H1 (cell line): ENCODE results near the gene ZNF799. TPM values are rescaled to one million over a fixed set of nuclear protein-coding genes. Genes with fewer than 3 reads are reported as not detected.
"Not testable (repeated sequence)": the region's sequence is repeated elsewhere in the genome, so short reads cannot be mapped to it uniquely, and the experiment has no call there.

Experiments used
- CTCF ChIA-PET: fragments of 300-600 bp; sonication (Branson Sonifier 250); formaldehyde crosslinking; loops from one replicate; lab custom pipeline; 2021; ENCODE audit not compliant: partially characterized antibody; lab: Charles Lee
- POLR2A ChIA-PET: fragments of 300-600 bp; sonication (Branson Sonifier 250); formaldehyde crosslinking; loops from one replicate; lab custom pipeline; 2021; ENCODE audit warnings: inconsistent platforms; ENCODE audit not compliant: partially characterized antibody; lab: Charles Lee
- DNase-seq, 2 experiments: peaks; one replicate each; pipeline versions ENCODE4 v3.0.0 to v3.0.0-alpha.2; 2010 to 2022; ENCODE audit warnings: low spot score in 2 of 2, low read depth in 1 of 2, mixed read lengths in 1 of 2
- FAIRE-seq: peaks from 2 replicates; lab custom pipeline; 2011; peaks lifted over from hg19 to GRCh38; lab: Jason Lieb, UNC
- H2AFZ ChIP-seq: 2 replicates; pipeline ENCODE4 v1.8.1; 2012; ENCODE audit warnings: low read length, inconsistent platforms
- H2AK5ac ChIP-seq: 2 replicates; pipeline ENCODE4 v1.6.1; 2013; ENCODE audit warnings: low read depth, low read length
- H2BK120ac ChIP-seq: replicated peaks from 2 replicates; pipeline ENCODE3; 2013; ENCODE audit warnings: low read depth, low read length, inconsistent platforms
- H2BK12ac ChIP-seq: 2 replicates; pipeline ENCODE4 v1.6.1; 2013; ENCODE audit warnings: low read depth, low read length
- H2BK15ac ChIP-seq: 2 replicates; pipeline ENCODE4 v1.6.1; 2013; ENCODE audit warnings: low read length
- H2BK20ac ChIP-seq: 2 replicates; pipeline ENCODE4 v1.6.1; 2013; ENCODE audit warnings: low read length
- H2BK5ac ChIP-seq: 2 replicates; pipeline ENCODE4 v1.6.1; 2013; ENCODE audit warnings: low read depth, low read length
- H3K14ac ChIP-seq: 2 replicates; pipeline ENCODE4 v1.6.1; 2013; ENCODE audit warnings: inconsistent platforms; ENCODE audit not compliant: insufficient read length
- H3K18ac ChIP-seq: 2 replicates; pipeline ENCODE4 v1.6.1; 2013; ENCODE audit warnings: low read length; ENCODE audit errors: extremely low read depth
- H3K23ac ChIP-seq: 2 replicates; pipeline ENCODE4 v1.6.1; 2013; ENCODE audit warnings: inconsistent platforms; ENCODE audit not compliant: insufficient read length
- H3K23me2 ChIP-seq: 2 replicates; pipeline ENCODE4 v1.6.1; 2013; ENCODE audit warnings: low read depth, low read length
- H3K27ac ChIP-seq: 2 replicates; pipeline ENCODE4 v1.6.1; 2011; ENCODE audit warnings: low read depth, low read length, inconsistent platforms
- H3K27me3 ChIP-seq, 4 experiments: replicated peaks in 1 of 4; 1 replicate in 1 of 4; 2 replicates in 3 of 4; pipeline versions ENCODE4 v1.6.1 to v1.8.1; 2011 to 2013; ENCODE audit warnings: low read length in 3 of 4, mild to moderate bottlenecking in 3 of 4, inconsistent platforms in 2 of 4, mixed read lengths in 2 of 4, moderate library complexity in 1 of 4; ENCODE audit not compliant: control insufficient read depth in 3 of 4, insufficient read depth in 3 of 4; ENCODE audit errors: extremely low read depth in 1 of 4
- H3K36me3 ChIP-seq, 4 experiments: 2 replicates each; pipeline versions ENCODE4 v1.6.1 to v1.8.1; 2011 to 2013; ENCODE audit warnings: mild to moderate bottlenecking in 4 of 4, low read length in 3 of 4, moderate library complexity in 2 of 4, control low read depth in 1 of 4, inconsistent platforms in 1 of 4; ENCODE audit not compliant: insufficient read depth in 4 of 4, control insufficient read depth in 2 of 4
- H3K4ac ChIP-seq: replicated peaks from 2 replicates; pipeline ENCODE3; 2013; ENCODE audit warnings: low read length, low read depth, mixed read lengths, inconsistent platforms; ENCODE audit not compliant: insufficient read length
- H3K4me1 ChIP-seq, 4 experiments: replicated peaks in 1 of 4; 1 replicate in 1 of 4; 2 replicates in 3 of 4; pipeline versions ENCODE4 v1.6.1 to v1.8.1; 2011 to 2013; ENCODE audit warnings: low read length in 3 of 4, inconsistent platforms in 2 of 4, mixed read lengths in 1 of 4; ENCODE audit not compliant: insufficient read depth in 4 of 4, control insufficient read depth in 3 of 4
- H3K4me2 ChIP-seq, 2 experiments: 2 replicates each; pipeline versions ENCODE4 v1.6.1 to v1.8.1; 2011 to 2013; ENCODE audit warnings: low read depth in 2 of 2, low read length in 2 of 2, control low read depth in 1 of 2, inconsistent platforms in 1 of 2, mild to moderate bottlenecking in 1 of 2; ENCODE audit not compliant: insufficient read depth in 1 of 2
- H3K4me3 ChIP-seq, 4 experiments: fragments of 200-600, 300-600 bp in 1 of 4; sonication (generic), shearing (Covaris generic), sonication (Bioruptor Twin) in 1 of 4; 2 replicates each; pipeline versions ENCODE4 v1.5.1 to v1.8.1; 2011 to 2016; ENCODE audit warnings: low read length in 4 of 4, low read depth in 3 of 4, control low read depth in 2 of 4, inconsistent platforms in 2 of 4, mild to moderate bottlenecking in 2 of 4, mixed read lengths in 1 of 4, moderate library complexity in 1 of 4; ENCODE audit not compliant: insufficient read depth in 2 of 4; ENCODE audit errors: extremely low read depth in 1 of 4
- H3K56ac ChIP-seq: replicated peaks from 2 replicates; pipeline ENCODE3; 2013; ENCODE audit warnings: low read depth, mild to moderate bottlenecking, mixed read lengths, low read length, inconsistent platforms; ENCODE audit not compliant: insufficient read length
- H3K79me1 ChIP-seq: 2 replicates; pipeline ENCODE4 v1.6.1; 2013; ENCODE audit warnings: low read depth, low read length, control low read depth
- H3K79me2 ChIP-seq, 2 experiments: 2 replicates each; pipeline versions ENCODE4 v1.6.1 to v1.8.1; 2012 to 2013; ENCODE audit warnings: low read length in 2 of 2, mild to moderate bottlenecking in 2 of 2, inconsistent platforms in 1 of 2; ENCODE audit not compliant: insufficient read depth in 2 of 2, control insufficient read depth in 1 of 2
- H3K9ac ChIP-seq, 4 experiments: replicated peaks in 1 of 4; 1 replicate in 1 of 4; 2 replicates in 3 of 4; pipeline versions ENCODE4 v1.6.1 to v1.8.1; 2011 to 2013; ENCODE audit warnings: low read depth in 3 of 4, low read length in 3 of 4, control low read depth in 2 of 4, mild to moderate bottlenecking in 2 of 4, moderate library complexity in 2 of 4, inconsistent platforms in 1 of 4; ENCODE audit errors: extremely low read depth in 1 of 4
- H3K9me3 ChIP-seq, 2 experiments: 2 replicates each; pipeline versions ENCODE4 v1.6.1 to v1.8.1; 2012 to 2013; ENCODE audit warnings: mild to moderate bottlenecking in 2 of 2, moderate library complexity in 2 of 2, control low read depth in 1 of 2, inconsistent platforms in 1 of 2, low read depth in 1 of 2, low read length in 1 of 2, mixed read lengths in 1 of 2; ENCODE audit not compliant: insufficient read depth in 2 of 2
- H4K20me1 ChIP-seq, 2 experiments: replicated peaks in 1 of 2; 2 replicates each; pipeline versions ENCODE3 to v1.8.1; 2011 to 2013; ENCODE audit warnings: inconsistent platforms in 2 of 2, low read length in 2 of 2, mild to moderate bottlenecking in 1 of 2; ENCODE audit not compliant: insufficient read depth in 2 of 2, control insufficient read depth in 1 of 2
- H4K5ac ChIP-seq: 2 replicates; pipeline ENCODE4 v1.6.1; 2013; ENCODE audit warnings: low read length, low read depth, mixed read lengths, inconsistent platforms; ENCODE audit not compliant: insufficient read length
- H4K8ac ChIP-seq: 2 replicates; pipeline ENCODE4 v1.8.0; 2013; ENCODE audit warnings: mild to moderate bottlenecking, moderate library complexity, low read length, inconsistent platforms; ENCODE audit not compliant: insufficient read depth; ENCODE audit errors: extremely low read depth
- H4K91ac ChIP-seq: replicated peaks from 2 replicates; pipeline ENCODE3; 2013; ENCODE audit warnings: low read length, mixed read lengths, inconsistent platforms; ENCODE audit not compliant: insufficient read length
- KDM4A ChIP-seq: IDR thresholded peaks from one replicate; pipeline ENCODE4 v1.7.1; 2012; ENCODE audit warnings: low read depth, mild to moderate bottlenecking, moderate library complexity, low read length, inconsistent platforms; ENCODE audit not compliant: severe bottlenecking
- WGBS, 2 experiments: shearing (Covaris generic) in 1 of 2; methylation state at CpG; one replicate each; pipeline versions ENCODE4 v1.1.6 to v1.1.7; 2013 to 2015; ENCODE audit warnings: low lambda C conversion rate in 2 of 2, mixed read lengths in 2 of 2, inconsistent platforms in 1 of 2, low coverage in 1 of 2, missing lambda C conversion rate in 1 of 2; ENCODE audit not compliant: insufficient replicate concordance in 2 of 2, insufficient coverage in 1 of 2, insufficient read length in 1 of 2; ENCODE audit errors: extremely low coverage in 1 of 2, missing lambda C conversion rate in 1 of 2; 5-methylcytosine and 5-hydroxymethylcytosine counted together
- polyA plus RNA-seq, 7 experiments: library from polyadenylated mRNA; depleted of rRNA in 3 of 7; stranded (reverse) in 5 of 7; unstranded in 2 of 7; fragments of >200 nt in 5 of 7; fragments of 200-250 nt in 2 of 7; gene quantifications; 1 replicate in 5 of 7; 2 replicates in 1 of 7; 4 replicates in 1 of 7; pipeline versions ENCODE4 v1.2.1 to v1.2.3, GENCODE V29; 2011 to 2013; ENCODE audit warnings: missing spikeins in 2 of 7, mixed read lengths in 2 of 7
- total RNA-seq: library from RNA; stranded (reverse); fragmentation: NEBNext Ultra II Directional; extraction: Animal tissue kit (Norgen Biotek cat#: 25700); gene quantifications from 2 replicates; pipeline ENCODE4 v1.2.1, GENCODE V29; 2021

The ZNF799 gene
- total and polyA plus RNA-seq, 2 of the 8 experiments (the other 6 are each of a cell fraction or from before 2014, with no cell fraction given): 1.00 to 4.2 TPM

GRCh38 chr19:12439686-12440540, 38.8 kb upstream of the ZNF799 start:
- CTCF ChIA-PET: not testable (repeated sequence)
- peak in 1 of 2 experiments; percentile 46 for DNase-seq

More at GRCh38 chr19:12439686-12440540, 38.8 kb upstream of the ZNF799 start:
- H2AK5ac ChIP-seq, H2BK20ac ChIP-seq, H3K4ac ChIP-seq, H3K9me3 ChIP-seq, H2BK15ac ChIP-seq, FAIRE-seq, H3K23me2 ChIP-seq, H2BK120ac ChIP-seq, H4K5ac ChIP-seq, H3K18ac ChIP-seq, H2BK5ac ChIP-seq, H2BK12ac ChIP-seq: not testable (repeated sequence)
- Histone ChIP-seq H3K4me3 (peak overlapping the region; percentile 74 to 91 (median 82)), H3K79me2 (peaks cover 0 to 16% of the 10 kb centered on the region in 2 experiments; a peak in 2 of 4 replicates), H3K4me2 (peak overlapping the region; percentile 72 to 84), H3K23ac (peak overlapping the region; percentile 32), H2AFZ (0 out of 2 replicates have a peak overlapping the region, but pooled peaks have one; percentile 53)
- peak; percentile 37 for TF ChIP-seq KDM4A
- TF ChIP-seq, all 59 proteins: peak for 1; not testable (repeated sequence) for 58
- Histone ChIP-seq H4K8ac (peak overlapping the region; percentile 35; the same call in 1 of the 2 replicates), H3K27ac (0 out of 2 replicates have a peak overlapping the region, but pooled peaks have one; percentile 1), H3K9ac (peak overlapping the region; percentile 73 to 86 (median 78); a peak in 5 of 7 replicates)
- H4K20me1 ChIP-seq, H4K91ac ChIP-seq, H3K27me3 ChIP-seq, H3K4me1 ChIP-seq, H3K56ac ChIP-seq, H3K79me1 ChIP-seq, H3K36me3 ChIP-seq, H3K14ac ChIP-seq: not testable (repeated sequence)
- POLR2A ChIA-PET: interaction anchor here (1.0 to 1.5 kb wide), 8 partner anchors 15 to 453 kb away, joined by 3 to 7 read pairs (median 4); partner anchors contain the start of genes ZNF20 and ZNF799
- WGBS, 2 experiments: 2% methylated on average over 14 of the region's 28 CpGs; no CpG with 5 or more reads in 1 of the 2 experiments
